Effector CD4-positive, alpha-beta T cell (primary cell): Measurements from ENCODE around the gene CDK17.

ENCODE experiments used
- DNase-seq: peaks from one replicate; pipeline ENCODE4 v3.0.0-alpha.2; 2020

Gene CDK17

DNA sequence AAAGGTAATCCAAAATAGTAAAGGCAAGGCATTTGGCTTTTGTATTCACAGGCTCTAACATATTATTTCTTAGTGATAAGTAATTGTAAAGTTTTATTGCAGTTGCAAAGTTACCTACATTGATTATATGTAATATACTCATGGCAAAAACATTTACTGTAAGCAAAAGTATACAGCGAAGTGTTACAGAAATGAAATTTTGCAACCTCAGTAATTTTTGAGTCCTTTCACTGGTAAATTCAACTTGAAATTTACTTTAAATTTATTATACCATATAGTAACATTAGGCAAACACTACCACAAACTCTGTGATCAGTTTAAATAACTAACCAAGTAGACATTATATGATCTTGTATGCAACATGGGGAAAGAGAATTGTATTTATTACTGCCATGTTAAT, 89.0 kb downstream of the CDK17 start:
- no peak for DNase-seq

GRCh38 chr12:96310067-96310466, 90.2 kb downstream of the CDK17 start:
- DNase-seq: no peak

- DNase-seq: no peak
Measured at GRCh38 chr12:96308881-96309280, 91.4 kb downstream of the CDK17 start.

GRCh38 chr12:96305665-96306064, 94.6 kb downstream of the CDK17 start:
- no peak for DNase-seq

DNA sequence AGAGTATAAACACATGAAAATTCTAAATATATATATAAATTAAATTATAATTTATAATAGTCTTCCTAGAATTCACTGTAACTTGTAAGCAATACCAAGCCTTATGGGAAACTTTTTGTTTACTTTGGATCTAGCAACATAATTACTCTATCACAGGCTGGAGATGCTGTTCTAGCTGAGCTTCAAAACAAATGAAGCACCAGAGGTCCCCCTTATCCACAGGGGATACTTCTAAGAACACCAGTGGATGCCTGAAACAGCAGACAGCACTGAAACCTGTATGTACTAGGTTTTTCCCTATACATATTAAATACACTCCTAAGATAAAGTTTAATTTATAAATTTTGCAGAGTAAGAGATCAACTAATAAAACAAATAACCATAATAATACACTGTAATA, 96.6 kb downstream of the CDK17 start:
- no peak for DNase-seq

DNA sequence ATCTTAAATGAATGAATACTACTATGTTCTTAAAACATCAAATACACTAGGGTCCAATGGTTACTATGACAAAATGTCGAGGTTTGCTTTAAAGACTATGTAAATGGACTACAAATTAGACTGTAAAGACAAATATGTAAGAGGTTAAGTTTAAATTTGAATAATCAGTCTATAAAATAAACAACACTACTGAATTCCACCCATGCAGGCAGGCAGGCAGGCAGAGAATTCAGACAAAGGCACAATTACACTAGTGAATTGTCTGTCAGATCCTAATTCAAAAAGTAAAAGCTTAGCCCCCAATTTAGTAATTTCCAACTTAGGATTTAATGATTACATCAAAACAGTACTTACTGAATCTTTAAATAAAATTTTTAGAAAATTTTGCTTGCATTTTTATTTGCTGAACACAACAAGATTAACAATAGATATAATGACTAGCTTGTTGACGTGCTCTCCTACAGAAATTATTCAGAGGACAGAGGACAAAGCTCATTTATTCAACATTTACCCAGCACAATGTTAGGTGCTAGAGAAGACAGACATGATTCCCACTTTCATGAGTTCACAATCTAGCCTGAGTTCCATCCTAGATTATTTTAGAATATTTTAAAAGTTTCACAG, 97.4 kb downstream of the CDK17 start:
- DNase-seq: no peak

DNA sequence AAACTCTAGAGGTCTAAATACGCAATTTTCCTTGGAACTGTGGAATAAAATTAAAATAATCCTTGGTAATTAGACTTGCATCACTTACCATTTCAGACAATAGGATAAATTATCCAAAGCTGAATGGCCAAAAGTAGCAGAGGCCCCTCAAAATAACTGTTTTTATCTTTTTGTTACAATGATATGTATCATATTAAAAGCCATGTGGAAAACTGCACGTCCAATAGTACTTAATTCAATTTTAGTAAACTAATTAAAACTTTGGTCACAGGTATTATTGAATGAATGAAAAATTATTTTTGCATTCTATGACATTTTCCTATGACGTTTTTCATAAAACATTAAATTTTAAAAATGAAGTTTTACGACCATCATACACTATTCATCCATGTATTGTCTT, 98.5 kb downstream of the CDK17 start:
- DNase-seq: no peak

DNA sequence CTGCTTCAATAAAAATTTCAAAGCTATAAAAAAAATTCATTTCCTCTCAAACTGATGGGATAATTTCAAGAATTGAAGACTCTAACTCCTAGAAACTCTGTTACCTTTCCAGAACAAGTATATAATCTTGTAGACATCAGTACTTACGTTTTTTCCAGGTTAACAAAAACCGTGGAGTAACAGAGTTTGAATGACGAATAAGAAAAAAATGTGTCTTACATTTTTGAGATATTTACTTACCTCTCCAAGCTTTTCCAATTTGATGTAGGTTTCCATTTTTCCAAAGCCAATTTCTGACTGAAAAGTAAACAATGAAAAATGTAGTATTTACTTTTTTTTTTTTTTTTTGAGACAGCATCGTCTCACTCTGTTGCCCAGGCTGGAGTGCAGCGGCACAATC, 100.2 kb downstream of the CDK17 start:
- DNase-seq: no peak

GRCh38 chr12:96297504-96297903, 102.7 kb downstream of the CDK17 start:
- DNase-seq: no peak

DNA sequence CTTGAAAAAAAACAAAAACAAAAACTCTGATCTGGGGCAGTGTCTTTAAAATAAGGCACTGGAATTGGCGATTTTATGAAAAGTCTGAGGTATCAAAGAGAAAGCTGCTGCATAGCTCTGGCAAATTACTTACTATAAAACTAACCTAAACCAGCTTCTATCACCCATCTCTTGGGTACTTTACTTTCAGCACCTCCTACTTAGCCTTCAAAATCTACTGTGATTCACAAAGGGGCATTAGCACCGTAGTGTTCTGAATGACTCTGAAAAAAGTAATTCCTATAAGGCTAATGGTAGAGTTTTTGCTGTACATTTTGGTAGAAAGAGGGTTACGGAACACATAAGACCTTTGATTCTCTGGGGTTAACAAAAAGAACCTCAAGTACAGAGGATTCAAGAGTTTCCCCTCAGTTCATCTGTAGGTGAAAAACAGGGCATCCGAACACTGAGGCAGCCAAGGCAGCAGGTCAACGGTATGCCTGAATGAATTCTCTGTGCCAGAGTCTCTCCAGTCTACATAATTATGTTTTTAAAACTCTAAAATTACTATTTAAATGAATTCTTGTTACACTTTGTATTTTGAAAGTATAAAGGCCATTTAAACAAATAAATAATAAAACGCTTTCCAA, 104.6 kb downstream of the CDK17 start:
- DNase-seq: no peak

- no peak for DNase-seq
Measured at GRCh38 chr12:96294831-96295230, 105.4 kb downstream of the CDK17 start.

GRCh38 chr12:96293093-96293492, 107.1 kb downstream of the CDK17 start:
- no peak for DNase-seq

DNA sequence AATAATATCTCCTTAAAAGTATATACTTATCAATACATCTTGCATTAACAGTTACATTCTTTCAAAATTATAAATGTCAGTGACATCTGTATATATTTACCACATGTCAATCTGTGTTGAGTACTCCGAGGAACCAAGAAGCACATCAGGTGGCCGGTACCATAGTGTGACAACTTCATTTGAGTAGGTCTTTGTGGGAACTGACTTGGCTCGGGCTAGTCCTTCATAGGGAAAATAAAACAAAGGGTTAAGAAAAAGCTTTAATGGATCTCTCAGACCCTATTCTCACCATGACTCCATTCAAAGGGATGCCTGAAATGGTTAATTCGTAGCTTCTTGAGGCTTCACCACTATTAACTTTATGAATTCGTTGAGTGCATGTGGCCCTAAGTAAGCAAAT, 111.2 kb downstream of the CDK17 start:
- no peak for DNase-seq

- no peak for DNase-seq
Measured at GRCh38 chr12:96285158-96285557, 115.1 kb downstream of the CDK17 start.

GRCh38 chr12:96274331-96274730, 125.9 kb downstream of the CDK17 start:
- no peak for DNase-seq

- DNase-seq: no peak
Measured at GRCh38 chr12:96271469-96272199, 128.6 kb downstream of the CDK17 start.

DNA sequence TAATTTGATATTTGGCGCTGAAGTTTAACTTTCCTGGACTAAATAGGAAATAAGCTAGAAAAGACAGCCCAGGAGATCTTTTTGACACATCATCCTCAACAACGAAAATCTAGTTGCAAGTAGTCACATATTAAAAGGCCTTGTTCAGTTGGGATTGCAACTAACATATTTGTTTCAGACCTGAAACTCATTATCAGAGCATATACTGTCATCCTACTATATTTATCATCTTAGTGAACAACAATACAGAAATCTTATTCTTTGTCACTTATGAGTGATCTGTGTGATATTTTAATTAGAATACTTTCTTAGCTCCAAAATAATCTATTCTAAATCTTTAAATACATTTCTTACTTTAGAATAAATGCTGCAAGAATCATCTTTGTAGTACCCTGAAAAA, 134.0 kb downstream of the CDK17 start:
- no peak for DNase-seq

- no peak for DNase-seq
Measured at GRCh38 chr12:96265836-96266235, 134.4 kb downstream of the CDK17 start.

DNA sequence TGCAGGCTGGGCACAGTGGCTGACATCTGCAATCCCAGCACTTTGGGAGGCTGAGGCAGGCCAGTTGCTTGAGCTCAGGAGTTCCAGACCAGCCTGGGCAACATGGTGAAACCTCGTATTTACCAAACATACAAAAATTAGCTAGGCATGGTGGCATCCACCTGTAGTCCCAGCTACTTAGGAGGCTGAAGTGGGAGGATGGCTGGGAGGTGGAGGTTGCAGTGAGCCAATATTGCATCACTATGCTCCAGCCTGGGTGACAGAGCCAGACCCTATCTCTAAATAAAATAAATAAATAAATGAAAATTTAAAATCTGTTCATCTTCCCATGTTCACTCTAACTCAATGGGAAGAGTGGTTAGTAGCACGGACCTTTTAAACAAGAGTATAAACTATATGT, 134.8 kb downstream of the CDK17 start:
- no peak for DNase-seq

GRCh38 chr12:96263449-96263902, 136.8 kb downstream of the CDK17 start:
- DNase-seq: no peak

GRCh38 chr12:96261557-96261956, 138.7 kb downstream of the CDK17 start:
- DNase-seq: no peak

GRCh38 chr12:96260644-96261043, 139.6 kb downstream of the CDK17 start:
- no peak for DNase-seq

DNA sequence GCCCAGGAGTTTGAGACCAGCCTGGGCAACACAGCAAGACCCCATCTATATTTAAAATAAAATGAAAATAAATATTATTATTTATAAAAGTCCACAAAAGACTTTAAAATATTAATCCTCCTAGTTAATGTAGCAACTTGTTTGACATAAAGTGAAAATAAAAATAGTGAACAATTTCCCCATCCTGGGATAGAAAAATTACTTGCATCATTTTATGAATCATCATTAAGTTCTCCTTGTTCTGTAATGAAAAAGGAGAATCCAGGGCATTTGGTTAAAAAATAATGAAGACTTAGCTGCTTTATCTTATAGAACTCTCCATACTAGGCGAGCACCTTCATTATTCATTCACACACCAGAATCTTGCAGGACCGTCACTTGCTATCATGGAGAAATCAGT, 140.0 kb downstream of the CDK17 start:
- no peak for DNase-seq
